Upper lobe of left lung (tissue), 4 donors: ENCODE measurements around the gene MEGF6.

ENCODE experiments used
- CTCF ChIP-seq, 6 experiments: fragments of 450-650 bp in 4 of 6; fragments of 200-600 bp in 2 of 6; sonication (generic) in 2 of 6; IDR thresholded peaks; one replicate each; pipeline ENCODE4 v1.5.1; 2016 to 2019; ENCODE audit warnings: antibody characterized with exemption in 6 of 6
- EP300 ChIP-seq, 4 donors: sonication (generic); formaldehyde crosslinking; IDR thresholded peaks; one replicate each; pipeline ENCODE4 v1.5.1; 2017; ENCODE audit warnings: antibody characterized with exemption in 4 of 4, control low read depth in 2 of 4

- TF ChIP-seq EP300 (IDR thresholded peaks at IDR 0.05) (no peak), CTCF (IDR thresholded peaks at IDR 0.05) (no peak)
Measured at GRCh38 chr1:3523980-3524379, 87.3 kb downstream of the MEGF6 start.
